ENCODE measurements around the gene KRTAP10-7.

GRCh38 chr21:44603109-44603875, 2.9 kb downstream of the KRTAP10-7 start:
- TF ChIP-seq CTCF (IDR thresholded peaks at IDR 0.05) (no peak), POLR2A (IDR thresholded peaks at IDR 0.05) (no peak)

Data from right lobe of liver (tissue), 4 donors.